HUES6 (cell line): ENCODE measurements around the gene GADL1.

Experiments
- H3K27ac ChIP-seq: 2 replicates; pipeline ENCODE4 v1.7.0; 2013; ENCODE audit warnings: low read depth, mild to moderate bottlenecking, low read length, inconsistent platforms
- H3K27me3 ChIP-seq: 2 replicates; pipeline ENCODE4 v1.6.1; 2013; ENCODE audit warnings: low read length; ENCODE audit not compliant: control insufficient read depth, insufficient read depth
- H3K36me3 ChIP-seq: 2 replicates; pipeline ENCODE4 v1.6.1; 2013; ENCODE audit warnings: low read length; ENCODE audit not compliant: control insufficient read depth, insufficient read depth
- H3K4me1 ChIP-seq: 2 replicates; pipeline ENCODE4 v1.6.1; 2013; ENCODE audit warnings: low read length; ENCODE audit not compliant: control insufficient read depth, insufficient read depth
- H3K4me3 ChIP-seq: 2 replicates; pipeline ENCODE4 v1.5.1; 2013; ENCODE audit warnings: low read depth, low read length
- H3K9ac ChIP-seq: one replicate; pipeline ENCODE4 v1.6.1; 2013; ENCODE audit warnings: mild to moderate bottlenecking, low read length
- H3K9me3 ChIP-seq: 2 replicates; pipeline ENCODE4 v1.6.1; 2013; ENCODE audit warnings: low read depth, low read length; ENCODE audit not compliant: control insufficient read depth, insufficient read depth

The GADL1 gene

GRCh38 chr3:30776186-30776815 is 118.2 kb downstream of the GADL1 start:
- no peak overlapping the region for H3K9ac ChIP-seq
- no peaks in the 10 kb centered on the region for H3K36me3 ChIP-seq
- H3K4me1 ChIP-seq = no peaks in the 10 kb centered on the region
- no peaks in the 10 kb centered on the region for H3K9me3 ChIP-seq
- H3K4me3 ChIP-seq = no peak overlapping the region
- no peaks in the 10 kb centered on the region for H3K27me3 ChIP-seq
- H3K27ac ChIP-seq = no peak overlapping the region

- H3K4me3 ChIP-seq = no peak overlapping the region
- H3K27me3 ChIP-seq = no peaks in the 10 kb centered on the region
- no peaks in the 10 kb centered on the region for H3K36me3 ChIP-seq
- H3K27ac ChIP-seq = no peak overlapping the region
- H3K9ac ChIP-seq = no peak overlapping the region
- H3K4me1 ChIP-seq = no peaks in the 10 kb centered on the region; the same call in 1 of the 2 replicates
- no peaks in the 10 kb centered on the region for H3K9me3 ChIP-seq
Observed at GRCh38 chr3:30775040-30775439, 119.4 kb downstream of the GADL1 start.

GRCh38 chr3:30774062-30774461 is 120.4 kb downstream of the GADL1 start:
- H3K36me3 ChIP-seq = no peaks in the 10 kb centered on the region
- no peaks in the 10 kb centered on the region for H3K9me3 ChIP-seq
- peaks cover 1% of the 10 kb centered on the region; the same call in 1 of the 2 replicates for H3K4me1 ChIP-seq
- H3K4me3 ChIP-seq = no peak overlapping the region
- H3K9ac ChIP-seq = no peak overlapping the region
- H3K27ac ChIP-seq = no peak overlapping the region
- no peaks in the 10 kb centered on the region for H3K27me3 ChIP-seq

GRCh38 chr3:30770387-30770786 is 124.1 kb downstream of the GADL1 start:
- no peak overlapping the region for H3K9ac ChIP-seq
- peaks cover 6% of the 10 kb centered on the region; the same call in 1 of the 2 replicates for H3K4me1 ChIP-seq
- H3K27me3 ChIP-seq = no peaks in the 10 kb centered on the region
- H3K9me3 ChIP-seq = no peaks in the 10 kb centered on the region
- no peak overlapping the region for H3K4me3 ChIP-seq
- no peak overlapping the region for H3K27ac ChIP-seq
- no peaks in the 10 kb centered on the region for H3K36me3 ChIP-seq

GRCh38 chr3:30768703-30769550 is 125.5 kb downstream of the GADL1 start:
- Histone ChIP-seq H3K27ac (no peak overlapping the region), H3K27me3 (no peaks in the 10 kb centered on the region), H3K9ac (no peak overlapping the region), H3K4me1 (peaks cover 6% of the 10 kb centered on the region; the same call in 1 of the 2 replicates), H3K9me3 (no peaks in the 10 kb centered on the region), H3K36me3 (no peaks in the 10 kb centered on the region), H3K4me3 (no peak overlapping the region)

- no peaks in the 10 kb centered on the region for H3K9me3 ChIP-seq
- no peak overlapping the region for H3K4me3 ChIP-seq
- H3K36me3 ChIP-seq = no peaks in the 10 kb centered on the region
- peaks cover 6% of the 10 kb centered on the region; the same call in 1 of the 2 replicates for H3K4me1 ChIP-seq
- H3K27ac ChIP-seq = no peak overlapping the region
- no peak overlapping the region for H3K9ac ChIP-seq
- H3K27me3 ChIP-seq = no peaks in the 10 kb centered on the region
Observed at GRCh38 chr3:30768046-30768445, 126.4 kb downstream of the GADL1 start.

- Histone ChIP-seq H3K9ac (no peak overlapping the region), H3K27ac (no peak overlapping the region), H3K27me3 (no peaks in the 10 kb centered on the region), H3K9me3 (no peaks in the 10 kb centered on the region), H3K4me3 (no peak overlapping the region), H3K36me3 (no peaks in the 10 kb centered on the region), H3K4me1 (peaks cover 6% of the 10 kb centered on the region; the same call in 1 of the 2 replicates)
Observed at GRCh38 chr3:30766522-30766921, 127.9 kb downstream of the GADL1 start.

GRCh38 chr3:30764891-30765290 is 129.6 kb downstream of the GADL1 start:
- H3K27ac ChIP-seq = no peak overlapping the region
- H3K36me3 ChIP-seq = no peaks in the 10 kb centered on the region
- H3K9me3 ChIP-seq = no peaks in the 10 kb centered on the region
- H3K27me3 ChIP-seq = no peaks in the 10 kb centered on the region
- no peak overlapping the region for H3K4me3 ChIP-seq
- peaks cover 6% of the 10 kb centered on the region; the same call in 1 of the 2 replicates for H3K4me1 ChIP-seq
- H3K9ac ChIP-seq = no peak overlapping the region

- no peaks in the 10 kb centered on the region for H3K9me3 ChIP-seq
- H3K4me1 ChIP-seq = peaks cover 6% of the 10 kb centered on the region; the same call in 1 of the 2 replicates
- H3K27ac ChIP-seq = no peak overlapping the region
- no peaks in the 10 kb centered on the region for H3K27me3 ChIP-seq
- no peak overlapping the region for H3K9ac ChIP-seq
- H3K4me3 ChIP-seq = no peak overlapping the region
- H3K36me3 ChIP-seq = no peaks in the 10 kb centered on the region
Observed at GRCh38 chr3:30764281-30764680, 130.2 kb downstream of the GADL1 start.

GRCh38 chr3:30761374-30761773 is 133.1 kb downstream of the GADL1 start:
- Histone ChIP-seq H3K9ac (no peak overlapping the region), H3K27me3 (no peaks in the 10 kb centered on the region), H3K36me3 (no peaks in the 10 kb centered on the region), H3K4me1 (no peaks in the 10 kb centered on the region), H3K9me3 (no peaks in the 10 kb centered on the region), H3K27ac (no peak overlapping the region), H3K4me3 (no peak overlapping the region)

- Histone ChIP-seq H3K4me3 (no peak overlapping the region), H3K36me3 (no peaks in the 10 kb centered on the region), H3K27ac (no peak overlapping the region), H3K4me1 (no peaks in the 10 kb centered on the region), H3K9ac (no peak overlapping the region), H3K27me3 (no peaks in the 10 kb centered on the region), H3K9me3 (no peaks in the 10 kb centered on the region)
Observed at GRCh38 chr3:30760737-30761136, 133.7 kb downstream of the GADL1 start.
